NCI-H2196 (cell line): ENCODE data around the gene RGS11.
"Not testable (repeated sequence)": the region's sequence is repeated elsewhere in the genome, so short reads cannot be mapped to it uniquely, and the experiment has no call there.

Experiments used
- DNase-seq: peaks from one replicate; lab custom pipeline; 2025; ENCODE audit not compliant: unreplicated experiment; lab: John Stamatoyannopoulos, UW

Gene RGS11

GRCh38 chr16:280991-281659 is 5.4 kb upstream of the RGS11 start:
- no peak for DNase-seq

DNA sequence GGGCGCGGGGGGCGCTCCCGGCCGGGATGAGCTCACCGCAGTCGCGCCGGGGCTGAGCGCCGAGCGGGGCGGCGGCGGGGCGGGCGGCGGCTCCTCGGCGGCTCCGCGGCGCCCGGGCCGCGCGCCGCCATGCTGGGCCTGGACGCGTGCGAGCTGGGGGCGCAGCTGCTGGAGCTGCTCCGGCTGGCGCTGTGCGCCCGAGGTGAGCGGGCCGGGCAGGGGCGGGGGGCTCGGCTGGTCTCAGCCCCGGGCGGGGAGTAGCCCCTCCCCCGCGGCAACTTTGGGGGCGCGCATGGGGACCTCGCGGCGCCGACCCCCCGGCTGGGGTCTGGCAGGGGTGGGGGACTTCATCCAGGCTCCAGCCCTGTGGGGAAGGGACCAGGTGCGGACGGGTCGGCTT is 4.8 kb upstream of the RGS11 start, which contains the start of gene ARHGDIG:
Gene ARHGDIG, plus strand, starts transcription at position 40 of the 400 bp plus-strand sequence. Its CDS starts 90 bp downstream, at position 130.
- DNase-seq, result peak; percentile 19

GRCh38 chr16:280005-280460 is 4.3 kb upstream of the RGS11 start:
- no peak for DNase-seq

- no peak for DNase-seq
Observed at GRCh38 chr16:279531-279930, 3.8 kb upstream of the RGS11 start.

GRCh38 chr16:278863-279366 is 3.2 kb upstream of the RGS11 start:
- DNase-seq, result peak; percentile 94

- no peak for DNase-seq
Observed at GRCh38 chr16:276426-277077, 808 bp upstream of the RGS11 start.

DNA sequence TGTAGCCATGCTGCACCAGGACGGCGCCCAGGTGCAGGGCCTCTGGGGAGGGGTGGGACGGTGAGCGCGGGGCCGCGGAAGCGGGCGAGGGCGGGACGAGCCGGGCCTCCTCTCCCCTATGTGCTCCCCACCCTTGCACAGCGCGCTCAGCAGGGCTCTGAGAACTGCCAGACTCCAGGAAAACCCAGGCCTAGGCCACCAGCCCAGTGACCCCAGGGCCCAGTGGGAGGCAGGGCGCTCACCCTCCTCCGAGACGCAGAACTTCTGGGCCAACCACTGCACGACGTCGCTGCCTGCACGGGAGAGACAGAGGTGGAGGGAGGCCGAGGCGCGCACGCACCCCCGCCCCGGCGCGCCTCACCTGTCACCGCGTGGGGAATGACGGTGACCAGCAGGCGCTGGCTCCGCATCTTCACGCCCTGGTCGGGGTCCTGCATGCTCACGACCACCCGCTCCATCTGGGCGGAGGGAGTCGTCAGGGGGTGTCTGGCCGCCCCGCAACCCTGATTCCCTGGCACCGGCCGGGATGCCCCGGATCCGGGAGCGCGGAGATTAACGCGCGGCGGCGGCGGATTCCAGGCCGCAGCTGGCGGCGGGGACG is 603 bp downstream of the RGS11 start:
- no peak for DNase-seq

DNA sequence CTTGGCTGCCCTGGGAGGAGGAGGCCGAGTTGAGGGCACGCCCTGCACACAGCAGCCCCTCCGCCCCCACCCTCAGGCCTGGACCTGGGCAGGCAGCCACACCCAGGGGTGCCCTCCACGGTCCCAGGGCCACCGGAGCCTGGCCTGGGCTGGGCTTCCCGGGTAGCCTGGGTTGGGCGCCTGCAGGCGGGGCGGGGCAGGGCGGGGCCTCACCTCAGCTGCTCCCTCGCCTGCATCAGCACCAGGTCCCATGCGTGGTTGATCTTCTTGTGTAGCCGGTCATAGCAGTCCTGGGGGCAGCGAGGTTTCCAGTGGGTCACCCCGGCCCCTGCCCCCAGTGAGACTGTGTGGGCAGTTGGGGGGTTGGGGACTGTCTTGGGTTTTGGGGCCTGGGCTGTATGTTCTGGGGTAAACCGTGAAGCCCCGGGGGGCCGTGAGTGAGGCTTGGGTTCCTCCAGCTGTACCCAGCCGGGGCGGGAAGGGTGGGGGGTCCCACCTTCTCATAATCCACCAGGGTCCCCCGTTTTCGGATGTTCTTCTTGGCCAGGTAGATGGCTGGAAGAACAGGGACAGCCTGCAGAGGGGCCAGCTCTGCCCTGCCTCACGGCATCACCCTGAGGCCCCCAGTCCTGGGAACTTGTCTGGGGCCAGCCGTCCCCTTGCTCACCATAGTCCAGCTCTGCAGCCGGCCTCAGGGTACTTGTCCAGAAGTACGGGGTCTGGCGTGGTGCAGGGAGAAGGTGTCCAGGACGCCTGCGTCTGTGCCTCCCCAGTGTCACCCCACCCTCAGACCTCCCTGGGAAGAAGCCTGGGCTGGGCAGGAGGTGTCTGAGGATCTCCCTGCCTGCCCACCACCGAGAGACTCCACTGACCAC is 2.0 kb downstream of the RGS11 start:
- no peak for DNase-seq

GRCh38 chr16:272633-273546 is 2.9 kb downstream of the RGS11 start:
- no peak for DNase-seq

GRCh38 chr16:270381-271255 is 5.1 kb downstream of the RGS11 start:
- DNase-seq, result no peak

- no peak for DNase-seq
Observed at GRCh38 chr16:269061-269796, 6.5 kb downstream of the RGS11 start.

GRCh38 chr16:268141-269053 is 7.3 kb downstream of the RGS11 start:
- no peak for DNase-seq

DNA sequence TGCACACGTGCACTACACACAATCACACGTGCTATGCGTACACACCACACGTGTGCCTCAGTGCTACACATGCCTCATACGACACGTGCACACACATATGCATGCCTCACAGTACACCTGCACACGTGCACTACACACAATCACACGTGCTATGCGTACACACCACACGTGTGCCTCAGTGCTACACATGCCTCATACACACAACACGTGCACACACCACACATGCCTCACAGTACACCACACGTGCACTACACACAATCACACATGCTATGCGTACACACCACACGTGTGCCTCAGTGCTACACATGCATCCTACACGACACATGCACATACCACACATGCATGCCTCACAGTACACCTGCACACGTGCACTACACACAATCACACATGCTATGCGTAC is 8.2 kb downstream of the RGS11 start:
- DNase-seq, result not testable (repeated sequence)

GRCh38 chr16:266258-267164 is 9.2 kb downstream of the RGS11 start:
- no peak for DNase-seq

DNA sequence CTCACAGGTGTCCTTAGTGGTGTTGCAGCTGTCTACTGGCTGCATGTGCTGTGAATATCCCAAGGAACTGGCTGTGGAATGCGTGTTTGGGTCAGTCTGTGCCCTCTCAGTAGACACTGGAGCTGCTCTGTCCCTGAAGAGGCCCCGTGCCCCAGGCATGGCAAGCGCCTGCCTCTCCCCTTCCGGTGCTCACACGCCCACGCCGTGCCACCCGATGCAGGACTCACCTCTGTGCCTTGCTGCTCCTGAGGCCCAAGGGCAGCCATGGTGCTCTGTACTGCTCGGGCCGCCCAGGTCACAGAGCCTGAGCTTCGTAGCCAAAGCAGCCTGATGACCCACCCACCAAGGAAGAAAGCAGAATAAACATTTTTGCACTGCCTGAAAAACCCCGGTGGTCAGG is 10.0 kb downstream of the RGS11 start:
- DNase-seq, result no peak

DNA sequence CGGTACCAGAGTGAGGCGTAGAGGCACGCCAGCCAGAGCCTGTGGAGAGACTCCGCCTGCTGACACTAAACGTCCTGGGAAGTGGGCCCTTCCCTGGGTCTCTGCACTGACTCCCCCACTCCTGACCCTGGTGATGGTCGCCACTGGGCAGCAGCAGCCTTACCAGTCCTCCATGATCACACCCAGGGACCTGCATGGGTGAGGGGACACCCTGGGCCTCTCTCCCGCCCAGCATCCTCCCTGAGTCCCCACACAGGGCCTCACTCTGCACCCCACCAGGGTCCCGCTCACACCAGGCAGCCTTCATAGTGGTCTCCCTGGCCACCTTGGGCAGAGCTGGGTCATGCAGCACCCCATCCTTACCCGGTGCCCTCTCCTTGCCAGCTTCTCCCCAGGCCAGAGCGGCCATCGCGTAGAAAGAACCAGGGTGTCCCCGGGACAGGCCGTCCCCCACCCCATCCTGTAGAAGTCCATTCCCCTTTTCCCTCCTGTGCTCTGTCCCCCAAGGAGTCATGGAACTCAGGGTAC is 10.7 kb downstream of the RGS11 start:
- DNase-seq, result no peak
